Neural cell (in vitro differentiated cells): Measurements from ENCODE around the gene PSRC1. TPM values are rescaled to one million over a fixed set of nuclear protein-coding genes. Genes with fewer than 3 reads are reported as not detected.

Experiments used
- H2AFZ ChIP-seq: fragments of 200-600, 300-800 bp; sonication (generic), shearing (Covaris generic); 2 replicates; pipeline ENCODE4 v1.6.0; 2014; ENCODE audit warnings: low read depth, mild to moderate bottlenecking, antibody characterized with exemption, low read length, moderate library complexity
- H3F3A ChIP-seq: fragments of 200-600 bp; shearing (Covaris generic); 2 replicates; pipeline ENCODE4 v1.6.1; 2016; ENCODE audit warnings: mild to moderate bottlenecking, moderate library complexity, mixed read lengths, antibody characterized with exemption, low read length; ENCODE audit not compliant: insufficient read depth, poor library complexity, severe bottlenecking
- H3K27ac ChIP-seq: fragments of 200-600, 300-800 bp; sonication (generic), shearing (Covaris generic); 2 replicates; pipeline ENCODE4 v1.5.1; 2014; ENCODE audit warnings: mild to moderate bottlenecking, low read length, moderate library complexity
- H3K27me3 ChIP-seq: fragments of 300-800, 200-600 bp; sonication (generic), shearing (Covaris generic); 2 replicates; pipeline ENCODE4 v1.6.0; 2014; ENCODE audit warnings: mild to moderate bottlenecking, low read depth, low read length, moderate library complexity; ENCODE audit not compliant: insufficient read depth
- H3K36me3 ChIP-seq: fragments of 300-800, 200-600 bp; sonication (generic), shearing (Covaris generic); 2 replicates; pipeline ENCODE4 v1.5.1; 2014; ENCODE audit warnings: mild to moderate bottlenecking, antibody characterized with exemption, low read length, moderate library complexity; ENCODE audit not compliant: insufficient read depth
- H3K4me2 ChIP-seq: fragments of 300-800, 200-600 bp; sonication (generic), shearing (Covaris generic); 2 replicates; pipeline ENCODE4 v1.6.0; 2014; ENCODE audit warnings: mild to moderate bottlenecking, low read length
- H3K4me3 ChIP-seq: fragments of 300-800, 200-600 bp; sonication (generic), shearing (Covaris generic); 2 replicates; pipeline ENCODE4 v1.5.1; 2014; ENCODE audit warnings: mild to moderate bottlenecking, low read length, moderate library complexity
- H3K79me2 ChIP-seq: fragments of 200-600 bp; shearing (Covaris generic); replicated peaks from 2 replicates; pipeline ENCODE4 v1.6.0; 2014; ENCODE audit warnings: mild to moderate bottlenecking, low read length, moderate library complexity; ENCODE audit not compliant: insufficient read depth
- H3K9ac ChIP-seq: fragments of 300-800, 200-600 bp; sonication (generic), shearing (Covaris generic); 2 replicates; pipeline ENCODE4 v1.6.1; 2016; ENCODE audit warnings: mild to moderate bottlenecking, low read length, mixed read lengths
- H3K9me2 ChIP-seq: fragments of 200-600 bp; shearing (Covaris generic); 2 replicates; pipeline ENCODE4 v1.6.1; 2016; ENCODE audit warnings: mild to moderate bottlenecking, low read length, mixed read lengths; ENCODE audit not compliant: insufficient read depth
- H3K9me3 ChIP-seq: fragments of 200-600, 300-800 bp; sonication (generic), shearing (Covaris generic); 2 replicates; pipeline ENCODE4 v1.6.1; 2016; ENCODE audit warnings: mild to moderate bottlenecking, mixed run types, low read length, moderate library complexity, mixed read lengths
- H4K20me1 ChIP-seq: fragments of 200-600 bp; shearing (Covaris generic); 2 replicates; pipeline ENCODE4 v1.6.1; 2016; ENCODE audit warnings: mild to moderate bottlenecking, mixed run types; ENCODE audit not compliant: insufficient read depth
- CTCF ChIP-seq: fragments of 450-650 bp; IDR thresholded peaks from 2 replicates; pipeline ENCODE4 v1.5.1; 2014; ENCODE audit warnings: antibody characterized with exemption, mild to moderate bottlenecking, moderate library complexity; ENCODE audit not compliant: poor library complexity, severe bottlenecking
- EP300 ChIP-seq: fragments of 450-650 bp; conservative IDR thresholded peaks from 2 replicates; pipeline ENCODE4 v1.6.1; 2014; ENCODE audit warnings: antibody characterized with exemption, mild to moderate bottlenecking, moderate library complexity; ENCODE audit not compliant: poor library complexity, severe bottlenecking
- EZH2 ChIP-seq: fragments of 200-600, 300-800 bp; shearing (Covaris generic), sonication (generic); IDR thresholded peaks from 2 replicates; pipeline ENCODE4 v1.6.1; 2014; ENCODE audit warnings: antibody characterized with exemption, low read length, borderline replicate concordance, mild to moderate bottlenecking; ENCODE audit not compliant: insufficient read depth, poor library complexity, severe bottlenecking
- MXI1 ChIP-seq: fragments of 450-650 bp; conservative IDR thresholded peaks from 2 replicates; pipeline ENCODE4 v1.6.1; 2014; ENCODE audit warnings: antibody characterized with exemption, mild to moderate bottlenecking; ENCODE audit not compliant: poor library complexity, severe bottlenecking
- POLR2AphosphoS5 ChIP-seq: IDR thresholded peaks from 2 replicates; pipeline ENCODE4 v1.6.1; 2012
- RAD21 ChIP-seq: fragments of 450-650 bp; conservative IDR thresholded peaks from 2 replicates; pipeline ENCODE4 v1.6.1; 2014; ENCODE audit warnings: antibody characterized with exemption, mild to moderate bottlenecking, moderate library complexity
- SMC3 ChIP-seq: fragments of 450-650 bp; conservative IDR thresholded peaks from 2 replicates; pipeline ENCODE4 v1.6.1; 2014; ENCODE audit warnings: antibody characterized with exemption, mild to moderate bottlenecking, moderate library complexity; ENCODE audit not compliant: poor library complexity
- TAF1 ChIP-seq: IDR thresholded peaks from 2 replicates; pipeline ENCODE4 v1.6.1; 2012; ENCODE audit warnings: low read depth
- polyA plus RNA-seq: library from polyadenylated mRNA; depleted of rRNA; stranded (reverse); fragments of >200 nt; gene quantifications from 2 replicates; pipeline ENCODE4 v1.2.3, GENCODE V29; 2014
- TF ChIP-seq, protein P1 (sequence below): IDR thresholded peaks from 2 replicates; pipeline ENCODE4 v1.6.1; 2012; ENCODE audit warnings: borderline replicate concordance

The PSRC1 gene
- polyA plus RNA-seq, 1 donor from 2014 or later, result 5.4 TPM

GRCh38 chr1:109322974-109323373, 40.0 kb upstream of the PSRC1 start:
- Histone ChIP-seq H3K4me3 (no peak overlapping the region), H3K27ac (no peak overlapping the region), H3K4me2 (no peak overlapping the region), H3F3A (no peaks in the 10 kb centered on the region), H3K9me3 (no peaks in the 10 kb centered on the region), H3K9me2 (no peaks in the 10 kb centered on the region), H2AFZ (no peak overlapping the region), H3K27me3 (no peaks in the 10 kb centered on the region), H3K36me3 (peaks cover 8% of the 10 kb centered on the region), H3K79me2 (no peaks in the 10 kb centered on the region), H4K20me1 (no peaks in the 10 kb centered on the region), H3K9ac (no peak overlapping the region)
- TF ChIP-seq POLR2AphosphoS5 (no peak), RAD21 (no peak), EZH2 (no peak), CTCF (no peak), EP300 (no peak), TAF1 (no peak), SMC3 (no peak), MXI1 (no peak)
- TF ChIP-seq, protein P1, sequence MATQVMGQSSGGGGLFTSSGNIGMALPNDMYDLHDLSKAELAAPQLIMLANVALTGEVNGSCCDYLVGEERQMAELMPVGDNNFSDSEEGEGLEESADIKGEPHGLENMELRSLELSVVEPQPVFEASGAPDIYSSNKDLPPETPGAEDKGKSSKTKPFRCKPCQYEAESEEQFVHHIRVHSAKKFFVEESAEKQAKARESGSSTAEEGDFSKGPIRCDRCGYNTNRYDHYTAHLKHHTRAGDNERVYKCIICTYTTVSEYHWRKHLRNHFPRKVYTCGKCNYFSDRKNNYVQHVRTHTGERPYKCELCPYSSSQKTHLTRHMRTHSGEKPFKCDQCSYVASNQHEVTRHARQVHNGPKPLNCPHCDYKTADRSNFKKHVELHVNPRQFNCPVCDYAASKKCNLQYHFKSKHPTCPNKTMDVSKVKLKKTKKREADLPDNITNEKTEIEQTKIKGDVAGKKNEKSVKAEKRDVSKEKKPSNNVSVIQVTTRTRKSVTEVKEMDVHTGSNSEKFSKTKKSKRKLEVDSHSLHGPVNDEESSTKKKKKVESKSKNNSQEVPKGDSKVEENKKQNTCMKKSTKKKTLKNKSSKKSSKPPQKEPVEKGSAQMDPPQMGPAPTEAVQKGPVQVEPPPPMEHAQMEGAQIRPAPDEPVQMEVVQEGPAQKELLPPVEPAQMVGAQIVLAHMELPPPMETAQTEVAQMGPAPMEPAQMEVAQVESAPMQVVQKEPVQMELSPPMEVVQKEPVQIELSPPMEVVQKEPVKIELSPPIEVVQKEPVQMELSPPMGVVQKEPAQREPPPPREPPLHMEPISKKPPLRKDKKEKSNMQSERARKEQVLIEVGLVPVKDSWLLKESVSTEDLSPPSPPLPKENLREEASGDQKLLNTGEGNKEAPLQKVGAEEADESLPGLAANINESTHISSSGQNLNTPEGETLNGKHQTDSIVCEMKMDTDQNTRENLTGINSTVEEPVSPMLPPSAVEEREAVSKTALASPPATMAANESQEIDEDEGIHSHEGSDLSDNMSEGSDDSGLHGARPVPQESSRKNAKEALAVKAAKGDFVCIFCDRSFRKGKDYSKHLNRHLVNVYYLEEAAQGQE, result no peak

GRCh38 chr1:109319114-109319513, 36.2 kb upstream of the PSRC1 start:
- H3K27me3 ChIP-seq, result no peaks in the 10 kb centered on the region
- H3K4me2 ChIP-seq, result no peak overlapping the region
- H3K36me3 ChIP-seq, result peaks cover 10% of the 10 kb centered on the region
- no peak overlapping the region for H3K9ac ChIP-seq
- H2AFZ ChIP-seq, result no peak overlapping the region
- no peak overlapping the region for H3K4me3 ChIP-seq
- no peaks in the 10 kb centered on the region for H4K20me1 ChIP-seq
- H3K9me2 ChIP-seq, result no peaks in the 10 kb centered on the region
- no peak for TF ChIP-seq TAF1
- TF ChIP-seq POLR2AphosphoS5, result no peak
- TF ChIP-seq, protein P1, result no peak
- TF ChIP-seq EP300, result no peak
- no peak for TF ChIP-seq SMC3
- TF ChIP-seq CTCF, result no peak
- TF ChIP-seq RAD21, result no peak
- TF ChIP-seq EZH2, result no peak
- no peak for TF ChIP-seq MXI1
- no peaks in the 10 kb centered on the region for H3F3A ChIP-seq
- no peaks in the 10 kb centered on the region for H3K79me2 ChIP-seq
- no peaks in the 10 kb centered on the region for H3K9me3 ChIP-seq
- no peak overlapping the region for H3K27ac ChIP-seq
